Fibroblast of lung (primary cell): ENCODE measurements around the gene CC2D2B.

Source experiments
- CTCF ChIP-seq, 2 donors: IDR thresholded peaks in 1 of 2; conservative IDR thresholded peaks in 1 of 2; 1 replicate in 1 of 2; 2 replicates in 1 of 2; pipeline ENCODE4 v1.5.1; 2011 to 2012; ENCODE audit warnings: low read length in 2 of 2, control low read depth in 1 of 2, inconsistent platforms in 1 of 2, low read depth in 1 of 2, mild to moderate bottlenecking in 1 of 2
- EZH2 ChIP-seq: IDR thresholded peaks from 2 replicates; pipeline ENCODE4 v1.5.1; 2012; ENCODE audit warnings: low read length, control low read depth, mild to moderate bottlenecking; ENCODE audit errors: missing control alignments

GRCh38 chr10:96044736-96045135 is 137.0 kb downstream of the CC2D2B start:
- TF ChIP-seq CTCF (conservative IDR thresholded peaks at IDR 0.05 in 1 of 2, IDR thresholded peaks at IDR 0.05 in 1 of 2; ENCODE audit: low read depth in 1 of 2, low read length in 2 of 2), result no peak
- no peak for TF ChIP-seq EZH2
